HG03342 (cell line): Measurements from ENCODE around the gene RUVBL2.
A peak's percentile ranks its signal among the peaks of the same experiment; 100 is the strongest.
"Not testable (repeated sequence)": the region's sequence is repeated elsewhere in the genome, so short reads cannot be mapped to it uniquely, and the experiment has no call there.

Experiments used
- ATAC-seq: cut with Tn5 transposase; IDR thresholded peaks from one replicate; pipeline ENCODE4 v1.9.1; 2021; ENCODE audit warnings: mild to moderate bottlenecking, moderate library complexity; ENCODE audit not compliant: unreplicated experiment

RUVBL2 gene

DNA sequence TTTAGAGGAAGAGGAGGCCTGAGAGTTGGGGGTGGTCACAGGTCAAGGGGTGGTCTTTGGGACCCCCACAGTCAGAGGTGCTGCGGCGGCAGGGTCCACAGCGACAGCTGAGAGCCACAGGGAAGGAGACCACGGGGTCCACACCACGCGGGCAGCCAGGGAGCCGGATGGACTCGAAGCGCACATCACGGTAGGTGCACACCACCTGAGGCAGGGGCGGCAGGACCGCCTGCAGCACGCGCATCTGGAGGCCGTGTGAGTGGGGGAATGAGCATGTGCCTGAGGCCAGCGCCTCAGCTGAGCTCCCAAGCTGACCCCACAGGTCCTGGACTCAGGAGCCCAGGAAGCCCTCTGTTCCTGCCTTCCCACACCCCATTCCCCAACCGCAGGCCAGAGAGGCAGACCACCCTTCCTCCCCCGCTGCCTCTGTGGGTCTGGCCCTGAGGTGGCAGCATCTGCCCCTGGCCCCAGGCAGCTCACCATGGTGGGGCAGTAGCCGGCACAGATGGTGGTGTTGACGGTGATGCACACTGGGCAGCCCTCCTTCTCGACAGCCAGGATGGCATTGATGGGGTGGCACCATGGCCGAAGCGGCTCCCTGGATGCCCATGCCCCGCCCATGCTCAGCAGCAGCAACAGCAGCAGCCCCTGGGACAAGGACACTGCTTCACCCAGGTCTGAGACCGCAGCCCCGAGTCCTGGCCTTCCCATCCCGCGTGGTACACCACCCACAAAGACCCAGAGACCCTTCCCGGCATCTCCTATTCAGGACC is 22.6 kb downstream of the RUVBL2 start:
- ATAC-seq: no peak

DNA sequence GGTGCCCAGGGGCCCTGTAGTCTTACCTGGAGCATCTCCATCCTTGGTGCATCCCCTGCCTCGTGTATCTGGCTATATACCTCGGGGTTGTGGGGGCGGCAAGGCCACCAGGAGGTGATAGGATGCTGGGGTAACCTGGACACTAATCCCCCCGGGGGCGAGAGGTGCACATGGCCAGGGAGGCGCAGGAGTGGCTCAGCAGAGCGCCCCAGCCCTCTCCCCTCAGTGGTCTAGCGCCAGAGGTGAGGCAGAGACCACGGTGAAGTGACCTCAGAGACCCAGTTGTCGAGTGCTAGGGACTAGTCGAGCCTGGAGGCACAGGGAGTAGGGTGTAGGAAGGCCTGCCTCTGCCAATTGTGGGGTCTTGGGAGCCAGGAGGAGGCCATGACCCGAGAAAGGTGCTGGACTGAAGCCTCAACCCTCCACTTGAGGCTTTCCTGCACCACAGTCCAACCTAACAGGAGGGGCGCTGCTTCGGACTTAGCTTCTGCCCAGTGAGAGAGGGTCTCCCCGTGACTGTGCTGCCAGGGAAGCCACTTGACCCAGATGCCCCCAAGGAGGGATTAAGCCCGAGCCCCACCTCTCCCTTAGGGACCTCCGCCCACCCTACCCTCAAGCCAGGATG is 23.5 kb downstream of the RUVBL2 start, which contains the start of gene LHB:
Gene LHB (minus strand): TSS at position 51 of the 625 bp plus-strand sequence. CDS start 10 bp downstream, at position 41.
- ATAC-seq: no peak

GRCh38 chr19:49017666-49018351 is 24.1 kb downstream of the RUVBL2 start:
- ATAC-seq: peak; percentile 47

DNA sequence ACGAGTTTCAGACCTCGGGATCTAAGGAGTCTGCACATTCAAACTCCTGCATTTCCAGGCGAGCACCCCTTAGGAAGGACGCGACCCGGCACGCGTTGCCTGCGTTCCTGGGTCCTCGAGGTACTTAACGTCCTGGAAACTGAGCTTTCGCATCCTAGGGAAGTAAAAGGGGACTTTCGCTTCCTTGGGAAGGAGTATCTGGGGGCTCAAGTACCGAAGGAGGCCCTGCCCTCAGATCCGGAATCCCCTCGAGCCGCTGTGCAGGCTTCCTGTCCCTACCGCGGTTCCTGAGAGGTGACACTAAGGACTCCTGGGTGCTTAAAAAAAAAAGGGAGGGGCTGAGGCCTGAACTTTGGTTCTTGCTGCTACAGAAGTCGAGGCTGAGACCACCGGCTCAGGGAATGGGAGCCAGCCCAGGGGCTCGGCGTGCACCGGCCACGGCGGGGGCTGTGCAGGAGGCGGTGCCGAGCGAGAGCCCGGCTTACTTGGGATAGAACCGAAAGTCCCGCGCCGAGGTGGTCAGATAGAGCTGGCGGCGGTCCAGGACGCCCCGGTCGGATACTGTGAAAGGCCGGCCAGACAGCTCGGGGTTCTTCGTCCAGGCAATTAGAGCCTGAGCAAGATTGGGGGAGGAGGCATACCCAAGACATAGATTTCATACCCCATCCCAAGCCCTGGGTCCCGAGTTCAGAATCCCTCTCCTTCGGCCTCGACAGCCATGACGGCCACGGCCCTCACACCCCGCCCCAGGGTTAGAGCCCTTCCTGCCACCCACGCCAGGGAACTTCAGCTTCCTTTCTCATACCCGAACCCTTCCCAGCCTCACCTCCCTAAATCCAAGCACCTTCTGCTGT is 24.9 kb downstream of the RUVBL2 start:
- not testable (repeated sequence) for ATAC-seq

DNA sequence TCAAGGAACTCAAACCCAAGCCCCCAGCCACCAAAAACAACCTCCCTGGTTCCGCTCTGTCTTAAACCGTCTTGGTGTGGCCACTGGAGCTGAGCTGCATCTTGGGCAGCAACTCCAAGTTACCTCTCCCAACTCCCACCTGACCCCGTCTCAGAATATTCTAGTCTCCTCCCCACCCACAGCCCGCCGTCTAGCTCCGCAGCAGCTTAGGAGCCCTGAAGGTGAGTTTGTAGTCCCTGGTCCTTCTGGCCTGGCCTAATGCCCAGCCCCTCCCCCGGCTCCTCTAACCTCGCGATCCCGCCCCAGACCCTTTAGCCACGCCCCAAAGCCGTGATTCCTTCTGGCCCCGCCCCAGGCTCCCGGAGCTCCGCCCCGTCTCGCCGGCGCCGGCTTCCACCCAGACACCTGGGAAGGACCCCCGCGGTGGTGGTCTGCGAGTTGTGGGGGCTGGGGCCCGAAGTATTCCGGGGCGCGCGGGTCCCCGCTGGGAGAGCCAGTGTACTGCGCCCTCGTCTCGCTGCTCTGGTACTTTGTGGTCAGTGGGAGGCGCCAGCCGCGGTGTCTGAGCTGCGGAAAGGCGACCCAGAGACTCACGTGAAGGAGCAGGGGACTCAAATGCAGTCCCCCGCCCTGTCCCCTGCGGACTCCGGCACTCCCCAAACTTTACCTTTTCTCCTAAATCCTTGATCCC is 25.7 kb downstream of the RUVBL2 start:
- ATAC-seq: no peak

DNA sequence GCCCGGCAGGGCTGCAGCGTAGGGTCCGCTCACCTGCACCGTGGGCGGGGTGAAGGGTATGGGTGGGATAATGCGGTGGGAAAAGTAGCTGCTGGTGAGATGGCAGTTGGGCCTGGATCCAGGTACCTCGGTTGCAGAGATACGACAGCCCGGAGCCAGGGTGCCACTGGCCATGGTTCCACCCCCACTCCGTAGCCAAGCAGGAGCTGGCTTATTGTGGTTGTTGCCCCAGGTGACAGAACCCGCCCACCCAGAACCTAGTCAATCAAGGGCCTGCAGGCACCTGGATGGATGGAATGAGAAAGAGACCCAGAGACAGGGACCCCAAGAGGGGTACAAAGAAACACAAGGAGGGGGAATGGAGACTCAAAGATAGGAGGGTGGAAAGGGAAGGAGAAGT is 26.7 kb downstream of the RUVBL2 start:
- ATAC-seq: no peak

GRCh38 chr19:49020931-49021895 is 27.5 kb downstream of the RUVBL2 start:
- ATAC-seq: no peak

DNA sequence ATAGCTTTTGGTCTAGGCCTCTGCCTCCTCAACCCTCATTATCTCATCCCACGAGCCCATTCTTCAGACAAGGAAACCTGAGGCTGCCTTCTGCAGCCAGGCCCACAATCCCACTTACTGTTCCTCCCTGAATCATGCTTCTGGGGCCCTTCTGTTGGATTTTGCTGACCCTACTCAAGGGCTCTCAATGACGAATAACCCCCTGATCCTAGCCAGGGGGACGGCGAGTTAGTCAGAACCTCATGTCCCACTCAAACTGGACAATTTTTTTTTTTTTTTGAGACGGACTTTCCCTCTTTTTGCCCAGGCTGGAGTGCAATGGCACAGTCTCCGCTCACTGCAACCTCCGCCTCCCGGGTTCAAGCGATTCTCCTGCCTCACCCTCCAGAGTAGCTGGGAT is 28.4 kb downstream of the RUVBL2 start:
- ATAC-seq: no peak

GRCh38 chr19:49024233-49024632 is 30.5 kb downstream of the RUVBL2 start, which contains the start of gene CGB3:
TSS of gene CGB3 (minus strand) at chr19:49024333. CDS start at chr19:49023971, 362 bp downstream.
- ATAC-seq: not testable (repeated sequence)

GRCh38 chr19:49025088-49025487 is 31.4 kb downstream of the RUVBL2 start:
- not testable (repeated sequence) for ATAC-seq

GRCh38 chr19:49025599-49025998 is 31.9 kb downstream of the RUVBL2 start:
- not testable (repeated sequence) for ATAC-seq

- ATAC-seq: not testable (repeated sequence)
Observed at GRCh38 chr19:49028686-49029085, 35.0 kb downstream of the RUVBL2 start.

DNA sequence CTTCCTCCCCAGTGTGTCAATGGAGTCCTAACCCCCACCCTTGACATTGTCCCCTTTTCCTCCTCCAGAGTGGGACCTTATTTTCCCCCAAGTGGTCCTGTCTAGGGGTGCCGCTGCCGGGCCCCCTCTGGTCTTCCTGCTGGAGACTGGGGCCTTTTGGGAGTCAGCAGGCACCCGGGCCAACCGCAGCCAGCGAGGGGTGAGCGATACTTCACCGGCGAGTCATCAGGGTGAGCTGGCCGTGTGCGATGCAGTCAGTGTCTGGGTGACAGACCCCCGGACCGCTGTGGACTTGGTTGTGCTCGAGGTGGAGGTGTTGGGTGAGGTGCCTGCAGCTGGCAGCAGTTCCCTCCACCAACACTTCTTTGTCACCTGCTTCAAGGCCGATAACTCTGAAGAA is 36.1 kb downstream of the RUVBL2 start:
- ATAC-seq: not testable (repeated sequence)

DNA sequence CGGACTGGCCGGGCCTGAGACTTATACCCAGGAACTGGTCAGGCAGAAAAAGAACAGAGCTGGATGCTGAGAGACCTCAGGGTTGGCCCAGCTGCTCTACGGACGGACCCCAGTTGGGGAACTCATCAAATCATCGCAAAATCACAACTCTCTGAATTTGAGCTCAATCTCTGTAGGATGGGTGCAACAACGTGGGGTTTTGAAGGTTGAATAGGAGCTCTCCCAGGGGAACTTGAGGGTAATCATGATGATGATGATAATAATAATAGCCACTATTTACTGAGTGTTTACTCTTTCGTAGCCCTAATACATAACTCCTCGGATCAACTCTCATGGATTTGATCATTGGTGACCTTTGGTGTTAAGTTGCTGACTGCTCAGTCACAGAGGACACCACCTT is 36.6 kb downstream of the RUVBL2 start:
- ATAC-seq: not testable (repeated sequence)

GRCh38 chr19:49031642-49032301 is 38.1 kb downstream of the RUVBL2 start, which contains the start of gene CGB2:
TSS of gene CGB2 (plus strand) at chr19:49031890. CDS start at chr19:49032096, 206 bp downstream.
- ATAC-seq: not testable (repeated sequence)

GRCh38 chr19:49036815-49037214 is 43.1 kb downstream of the RUVBL2 start, which contains the start of gene CGB1:
TSS of gene CGB1 (minus strand) at chr19:49036895. CDS start at chr19:49036711, 184 bp downstream.
- not testable (repeated sequence) for ATAC-seq

DNA sequence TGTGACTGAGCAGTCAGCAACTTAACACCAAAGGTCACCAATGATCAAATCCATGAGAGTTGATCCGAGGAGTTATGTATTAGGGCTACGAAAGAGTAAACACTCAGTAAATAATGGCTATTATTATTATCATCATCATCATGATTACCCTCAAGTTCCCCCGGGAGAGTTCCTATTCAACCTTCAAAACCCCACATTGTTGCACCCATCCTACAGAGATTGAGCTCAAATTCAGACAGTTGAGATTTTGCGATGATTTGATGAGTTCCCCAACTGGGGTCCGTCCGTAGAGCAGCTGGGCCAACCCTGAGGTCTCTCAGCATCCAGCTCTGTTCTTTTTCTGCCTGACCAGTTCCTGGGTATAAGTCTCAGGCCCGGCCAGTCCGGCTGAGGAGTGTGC is 44.4 kb downstream of the RUVBL2 start:
- not testable (repeated sequence) for ATAC-seq
